GM15510 (cell line): ENCODE data around the gene DLX5.

Experiments
- POLR2A ChIP-seq: IDR thresholded peaks from 3 replicates; pipeline ENCODE4 v1.6.1; 2011; ENCODE audit warnings: borderline replicate concordance; ENCODE audit not compliant: insufficient read length; ENCODE audit errors: extremely low read depth

Gene DLX5

GRCh38 chr7:97020996-97021746, 3.5 kb downstream of the DLX5 start:
- no peak for TF ChIP-seq POLR2A

DNA sequence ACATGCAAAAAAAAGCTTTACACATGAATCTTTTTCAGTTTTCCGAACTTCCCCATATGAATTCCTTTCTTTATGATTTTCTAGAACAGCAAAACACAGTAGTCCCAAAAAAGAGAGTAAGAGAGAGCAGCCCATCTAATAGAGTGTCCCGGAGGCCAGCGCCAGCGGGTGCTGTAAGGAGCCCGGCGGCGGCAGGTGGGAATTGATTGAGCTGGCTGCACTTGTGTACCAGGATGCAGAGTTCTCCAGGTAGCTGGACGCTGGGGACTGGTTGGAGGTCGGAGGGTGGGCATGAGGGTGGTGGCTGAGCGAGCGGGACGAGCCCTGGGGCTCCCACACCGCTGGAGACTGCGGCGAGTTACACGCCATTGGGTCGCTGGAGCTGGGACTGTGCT, 4.0 kb downstream of the DLX5 start:
- TF ChIP-seq POLR2A = no peak

- no peak for TF ChIP-seq POLR2A
Measured at GRCh38 chr7:97019710-97020225, 4.9 kb downstream of the DLX5 start.

DNA sequence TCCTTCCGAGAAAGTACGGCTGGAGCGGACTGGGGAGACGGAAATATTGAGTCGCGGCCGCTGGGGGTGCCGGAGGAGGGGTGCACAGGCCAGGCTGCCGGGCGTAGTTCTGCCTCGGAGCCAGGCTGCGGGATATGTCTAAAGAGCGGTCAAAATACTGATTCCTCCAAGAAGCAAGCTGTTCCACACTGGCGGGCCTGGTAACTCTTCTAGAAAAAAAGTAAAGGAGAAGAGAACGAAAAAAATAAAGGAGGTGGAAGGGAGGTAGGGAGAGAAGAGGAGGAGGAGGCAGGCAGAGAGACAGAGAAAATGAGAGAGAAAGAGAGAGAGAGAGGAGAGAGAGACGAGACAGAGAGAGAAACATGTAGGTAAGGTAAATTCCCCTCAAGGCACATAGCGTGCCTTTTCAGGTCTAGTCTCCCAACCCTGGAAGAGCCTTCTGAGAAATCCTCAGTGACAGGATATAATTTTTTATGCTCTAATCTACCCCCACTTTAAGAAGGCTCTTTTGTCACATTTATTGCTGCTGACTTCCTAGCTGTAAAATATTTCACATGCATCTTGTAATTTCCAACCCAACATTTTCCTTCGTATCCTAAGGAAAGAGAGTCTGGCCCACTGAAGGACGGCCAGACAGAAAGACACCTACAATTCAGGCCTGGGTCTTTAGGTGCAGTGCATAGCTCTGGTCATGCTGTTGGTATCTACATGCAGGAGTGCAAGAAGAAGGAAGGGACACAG, 5.7 kb downstream of the DLX5 start:
- TF ChIP-seq POLR2A = no peak

DNA sequence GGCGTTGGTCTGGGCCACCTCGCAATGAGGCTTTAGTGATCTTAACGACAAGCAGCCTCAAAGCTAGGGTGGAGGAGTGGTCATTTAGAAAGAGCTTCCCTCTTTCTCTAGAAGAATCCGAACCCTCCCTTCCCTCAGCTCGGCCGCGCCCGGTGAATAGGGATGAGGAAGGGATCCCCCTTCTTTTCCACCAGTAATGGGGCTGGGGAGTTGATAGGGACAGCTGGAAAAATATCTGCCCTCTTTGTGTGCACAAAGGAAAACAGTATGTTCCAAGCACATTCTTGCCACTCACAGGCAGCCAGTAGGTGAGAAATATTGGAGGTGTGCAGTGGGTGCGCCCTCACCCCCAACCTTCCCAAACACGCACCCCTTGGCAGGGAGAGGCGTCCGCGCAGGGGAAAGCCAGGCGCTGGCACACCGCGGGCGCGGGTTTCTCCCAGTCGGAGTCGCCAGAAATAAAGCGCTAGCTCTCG, 6.5 kb downstream of the DLX5 start:
- TF ChIP-seq POLR2A = no peak

DNA sequence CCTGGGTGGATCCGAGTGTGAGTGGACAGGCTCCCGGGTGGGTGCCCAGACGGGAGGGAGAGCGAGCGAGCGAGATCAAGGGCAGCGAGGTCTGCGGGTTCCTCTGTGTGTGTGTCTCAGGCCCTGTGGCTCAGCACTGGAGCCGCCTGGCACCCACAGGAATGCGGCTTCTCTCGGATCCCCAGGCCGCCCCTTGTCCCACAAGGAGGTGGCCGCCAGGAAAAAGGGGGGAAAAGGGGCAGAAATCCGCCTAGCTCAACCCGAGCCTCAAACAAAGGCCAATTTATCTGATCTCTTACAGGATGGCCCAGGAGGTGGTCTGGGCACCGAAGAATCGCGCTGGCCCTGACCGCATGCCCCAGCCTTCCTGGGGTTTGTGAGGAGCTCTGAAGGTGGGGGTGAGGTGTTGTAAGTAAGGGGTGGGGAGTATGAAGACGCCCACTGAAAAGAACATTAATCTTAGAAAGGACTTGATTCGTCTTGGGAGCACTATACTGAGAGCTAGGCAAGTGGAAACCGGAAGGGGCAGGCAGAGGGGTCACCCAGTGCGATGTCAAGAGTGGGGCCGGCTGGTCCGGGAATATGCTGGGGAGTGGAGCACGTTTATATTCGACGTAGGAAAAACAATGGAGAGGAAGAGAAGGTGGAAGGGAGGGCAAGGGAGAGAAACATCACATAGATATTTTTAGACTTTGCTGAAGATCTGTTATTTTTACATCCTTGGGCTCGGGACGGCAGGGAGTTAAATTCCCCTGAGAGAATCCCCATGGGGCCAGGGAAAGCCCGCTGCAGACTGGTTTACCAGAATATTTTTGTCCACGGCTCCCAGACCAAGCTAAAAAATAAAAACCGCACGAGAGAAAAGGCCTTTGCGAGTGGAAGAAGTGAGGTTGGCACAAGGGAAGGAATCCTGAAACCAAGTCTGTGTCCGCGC, 7.2 kb downstream of the DLX5 start:
- no peak for TF ChIP-seq POLR2A

- TF ChIP-seq POLR2A = no peak
Measured at GRCh38 chr7:97016381-97017191, 8.0 kb downstream of the DLX5 start.

GRCh38 chr7:97015756-97016380, 8.8 kb downstream of the DLX5 start:
- TF ChIP-seq POLR2A = no peak

GRCh38 chr7:97015279-97015678, 9.4 kb downstream of the DLX5 start:
- no peak for TF ChIP-seq POLR2A

DNA sequence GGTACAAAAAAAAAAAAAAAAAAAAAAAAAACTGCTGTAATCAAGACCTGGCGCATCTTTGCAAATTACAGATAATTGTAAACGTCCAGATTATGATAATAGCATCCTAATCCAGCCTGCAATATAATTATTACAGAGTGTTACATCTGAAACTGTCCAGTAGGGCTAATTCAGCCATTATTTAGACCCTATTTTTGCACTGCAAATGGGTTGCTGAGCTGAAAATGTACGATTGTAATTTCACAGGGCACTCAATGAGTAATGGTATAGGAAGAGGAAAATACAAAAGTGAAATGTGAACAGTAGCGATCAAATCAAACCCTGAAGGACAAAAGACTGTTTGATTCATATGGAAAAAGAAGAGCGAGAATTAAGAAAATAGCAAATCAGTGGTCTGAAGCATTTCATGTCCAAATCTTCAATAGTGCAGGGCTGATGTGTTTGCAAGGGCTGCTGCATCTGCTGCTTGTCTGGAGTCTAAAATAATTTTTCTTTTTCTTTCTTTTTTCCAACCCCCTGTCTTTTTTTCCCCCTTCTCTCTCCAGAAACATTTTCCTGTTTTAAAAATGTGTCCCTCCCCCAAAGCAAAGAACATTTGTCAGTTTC, 10.4 kb downstream of the DLX5 start:
- TF ChIP-seq POLR2A = no peak

DNA sequence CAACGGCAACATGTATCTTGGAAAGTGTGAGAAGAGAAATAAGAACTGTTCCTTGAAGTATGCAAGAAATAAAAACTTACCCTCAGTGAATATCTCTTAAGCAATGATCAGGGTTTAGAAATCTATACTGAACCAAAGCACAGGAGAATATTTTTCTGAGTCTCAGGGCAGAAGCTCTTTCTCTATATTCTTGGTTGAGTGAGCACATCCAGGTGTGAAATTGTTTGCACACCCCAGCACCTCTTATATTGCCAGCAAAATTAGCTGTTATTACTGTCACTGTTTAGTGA, 10.8 kb downstream of the DLX5 start:
- TF ChIP-seq POLR2A = no peak

GRCh38 chr7:97013134-97013844, 11.3 kb downstream of the DLX5 start:
- TF ChIP-seq POLR2A = no peak

DNA sequence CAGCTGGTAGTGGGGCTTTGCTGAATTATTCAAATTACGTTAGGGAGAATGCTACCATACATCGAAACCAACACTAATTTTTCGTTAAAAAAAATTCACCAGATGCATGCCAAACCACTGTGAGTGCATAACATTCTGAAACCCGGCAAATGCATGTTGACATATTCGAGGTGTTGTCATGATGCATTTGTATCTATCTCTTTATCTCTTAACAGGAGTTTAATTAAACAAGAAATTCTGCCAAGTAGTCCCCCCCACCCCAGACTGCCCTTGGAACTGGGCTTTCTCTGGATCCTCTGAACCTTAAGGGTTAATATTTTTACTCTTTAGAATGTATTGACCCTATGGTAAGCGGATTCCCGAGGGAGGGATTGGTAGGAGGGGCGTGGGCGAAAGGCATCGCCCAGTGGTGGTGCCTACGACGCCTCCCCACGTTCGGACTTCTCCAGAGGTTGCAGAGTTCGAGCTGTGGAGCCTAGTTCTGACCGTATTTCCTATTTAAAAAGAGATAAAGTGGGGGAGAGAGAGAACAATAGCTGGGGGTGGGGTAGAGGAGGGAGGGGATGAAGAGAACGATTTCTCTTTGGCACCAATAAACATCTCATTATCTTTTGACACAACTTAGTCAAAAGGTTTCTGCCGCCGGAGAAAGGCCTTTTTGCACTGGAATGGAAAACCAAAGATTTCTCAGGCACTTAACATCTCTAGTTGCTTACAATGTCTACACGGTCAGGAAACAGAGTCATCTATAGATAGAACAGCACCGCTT, 12.1 kb downstream of the DLX5 start:
- no peak for TF ChIP-seq POLR2A
